NK-92 (cell line): ENCODE results near the gene ATF6B.

ENCODE experiments used
- DNase-seq: peaks from one replicate; lab custom pipeline; 2025; ENCODE audit not compliant: unreplicated experiment; lab: John Stamatoyannopoulos, UW

The ATF6B gene

GRCh38 chr6:32132110-32132509 is 4.1 kb upstream of the ATF6B start:
- no peak for DNase-seq

DNA sequence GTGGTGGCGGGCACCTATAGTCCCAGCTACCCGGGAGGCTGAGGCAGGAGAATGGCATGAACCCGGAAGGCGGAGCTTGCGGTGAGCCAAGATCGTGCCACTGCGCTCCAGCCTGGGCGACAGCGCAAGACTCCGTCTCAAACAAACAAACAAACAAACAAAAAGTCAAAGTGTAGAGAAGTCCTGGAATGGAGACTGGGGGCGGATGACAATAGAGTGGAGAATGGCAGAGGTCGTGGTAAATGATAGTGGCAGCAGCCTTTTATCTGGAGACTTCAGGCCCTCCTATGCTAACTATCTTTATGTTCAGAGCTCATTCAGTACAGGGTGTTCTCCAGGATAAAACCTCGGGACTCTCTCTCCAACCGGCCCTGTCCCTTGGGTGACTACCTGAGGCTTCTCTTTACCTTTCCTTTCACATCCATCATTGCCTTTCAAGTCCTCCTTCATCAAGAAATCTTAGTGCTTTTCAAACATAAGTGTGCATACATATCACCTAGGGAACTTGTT is 3.4 kb upstream of the ATF6B start:
- no peak for DNase-seq

DNA sequence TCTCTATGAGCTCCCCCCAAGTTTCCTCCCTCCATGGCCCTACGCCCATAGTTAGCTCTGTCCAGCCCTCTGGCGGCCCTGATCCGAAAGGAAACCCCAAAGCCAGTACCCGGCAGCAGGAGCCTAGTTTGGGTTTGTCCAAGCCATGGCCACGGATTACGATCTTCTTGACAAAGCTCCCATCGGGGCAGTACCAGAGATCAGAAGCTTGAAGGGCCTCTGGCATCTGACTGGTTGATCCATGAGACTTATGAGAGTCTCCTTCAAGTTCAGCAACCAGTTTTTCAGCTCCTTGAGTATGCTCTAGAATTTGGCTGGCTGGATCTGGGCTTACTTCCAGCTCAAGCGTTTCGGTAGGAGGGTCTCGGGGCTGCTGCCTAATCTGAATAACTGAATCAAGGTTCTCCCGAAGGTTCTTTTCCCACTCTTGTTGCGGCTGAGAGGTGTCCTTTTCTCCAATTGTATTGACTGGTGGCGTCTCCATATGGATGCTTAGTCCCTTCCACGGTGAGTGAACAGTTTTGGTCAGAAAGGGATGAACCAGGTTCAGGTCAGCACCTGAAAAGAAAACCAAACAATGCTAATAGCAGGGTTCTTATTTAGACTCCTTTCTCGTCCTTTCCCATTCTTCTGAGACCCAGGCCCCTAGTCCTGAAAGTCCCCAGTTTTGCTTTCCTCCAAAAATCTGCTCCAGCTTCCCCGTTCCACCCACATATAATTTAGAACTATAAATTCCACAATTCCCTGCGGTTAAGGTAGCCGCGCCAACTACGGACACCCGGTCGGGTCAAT is 1.4 kb upstream of the ATF6B start:
- DNase-seq, result no peak

DNA sequence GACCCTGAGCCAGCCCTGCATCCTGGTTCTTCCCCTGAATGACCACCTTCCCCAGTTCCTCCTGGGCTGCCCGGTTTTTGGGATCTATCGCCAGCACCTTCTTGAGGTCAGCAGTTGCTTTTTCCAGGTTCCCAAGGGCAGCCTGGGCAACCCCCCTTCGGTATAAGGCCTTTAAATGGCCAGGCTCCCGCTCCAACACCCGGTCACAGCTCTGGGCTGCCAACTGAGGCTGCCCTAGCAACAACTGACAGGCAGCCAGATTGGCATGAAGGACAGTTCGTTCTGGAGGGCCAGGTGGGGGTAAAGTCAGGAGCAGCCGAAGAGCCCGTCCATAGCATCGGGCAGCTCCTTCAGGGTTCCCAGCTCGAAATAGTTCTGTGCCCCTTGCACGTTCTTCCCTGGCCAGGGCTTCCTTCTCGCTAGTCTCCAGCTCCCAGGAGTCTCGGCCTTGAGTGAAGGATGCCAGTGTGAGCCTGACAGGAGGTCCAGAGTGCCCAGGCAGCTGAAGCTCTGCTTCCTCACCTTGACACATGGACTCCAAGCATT is 778 bp upstream of the ATF6B start:
- DNase-seq, result no peak

DNA sequence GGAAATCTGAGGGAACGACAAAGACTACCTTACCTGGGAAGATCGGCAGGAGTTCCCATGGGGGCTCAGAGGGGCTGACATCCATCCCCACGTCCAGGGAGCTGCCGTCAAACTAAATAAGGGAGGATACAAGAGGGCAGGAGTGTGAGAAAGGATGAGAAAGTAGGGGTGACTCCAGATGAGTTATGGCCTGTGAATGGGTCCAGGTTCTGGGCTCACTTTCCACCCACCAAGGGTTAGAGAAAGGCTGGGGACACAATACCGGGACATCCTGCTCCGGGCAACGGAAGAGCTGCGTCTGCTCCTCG is 683 bp downstream of the ATF6B start:
- DNase-seq, result no peak

GRCh38 chr6:32126880-32127279 is 1.2 kb downstream of the ATF6B start:
- DNase-seq, result no peak

DNA sequence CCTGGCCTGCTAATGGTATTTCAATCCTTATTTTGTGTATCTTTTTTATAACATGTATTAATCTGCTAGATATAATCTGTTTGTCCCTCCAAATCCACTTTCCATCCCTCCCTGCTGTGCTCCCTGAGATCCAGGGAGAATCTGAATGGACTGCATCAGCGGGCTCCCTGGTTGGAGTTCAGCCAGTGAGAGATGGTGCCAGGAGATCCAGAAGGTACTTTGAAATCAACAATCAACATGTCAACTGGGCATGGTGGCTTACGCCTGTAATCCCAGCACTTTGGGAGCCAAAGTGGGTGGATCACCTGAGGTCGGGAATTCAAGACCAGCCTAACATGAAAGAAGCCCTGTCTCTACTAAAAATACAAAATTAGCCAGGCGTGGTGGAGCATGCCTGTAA is 4.4 kb downstream of the ATF6B start:
- DNase-seq, result no peak

- DNase-seq, result no peak
Observed at GRCh38 chr6:32120573-32121059, 7.4 kb downstream of the ATF6B start.

- DNase-seq, result no peak
Observed at GRCh38 chr6:32118782-32119628, 9.0 kb downstream of the ATF6B start.

DNA sequence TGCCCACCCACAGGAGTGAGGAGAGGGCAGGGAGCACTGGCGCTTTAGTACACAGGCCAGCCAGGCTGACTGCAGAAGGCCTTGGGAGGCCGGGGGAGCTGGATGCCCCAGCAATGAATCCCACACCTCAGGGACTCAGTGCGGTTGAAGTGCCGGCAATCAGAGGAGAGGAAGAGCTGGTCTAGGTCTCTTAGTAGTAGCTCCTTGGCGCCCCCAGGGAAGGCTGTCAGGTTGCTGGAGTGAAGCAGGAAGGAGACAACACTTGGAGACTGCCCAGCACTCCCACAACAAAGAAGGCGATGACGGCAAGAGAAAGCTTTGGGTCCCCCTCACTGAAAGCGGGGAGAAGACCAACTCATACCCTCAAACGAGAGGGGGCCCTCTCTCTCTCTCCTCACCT is 10.6 kb downstream of the ATF6B start:
- DNase-seq, result no peak

- no peak for DNase-seq
Observed at GRCh38 chr6:32116674-32117073, 11.4 kb downstream of the ATF6B start.

- no peak for DNase-seq
Observed at GRCh38 chr6:32115623-32116022, 12.4 kb downstream of the ATF6B start.

DNA sequence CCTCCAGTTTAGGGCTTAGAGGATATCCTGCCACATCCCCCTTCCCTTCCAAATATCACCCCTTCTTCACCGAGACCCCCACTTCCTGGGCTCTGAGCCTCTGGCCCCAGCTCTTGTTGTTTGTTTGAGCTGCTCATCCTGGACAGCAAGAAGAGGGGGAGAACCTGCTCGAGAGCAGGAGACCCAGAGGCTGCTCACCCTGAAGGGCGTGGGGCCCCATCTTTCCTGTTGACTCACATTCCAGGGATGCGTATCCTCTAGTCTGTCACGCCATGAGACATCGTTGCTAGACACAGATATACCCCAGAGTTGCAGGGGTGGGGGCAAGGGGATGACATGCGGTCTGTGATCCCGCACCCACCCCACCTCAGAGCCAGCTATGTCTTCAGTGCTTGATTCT is 13.2 kb downstream of the ATF6B start:
- DNase-seq, result no peak

DNA sequence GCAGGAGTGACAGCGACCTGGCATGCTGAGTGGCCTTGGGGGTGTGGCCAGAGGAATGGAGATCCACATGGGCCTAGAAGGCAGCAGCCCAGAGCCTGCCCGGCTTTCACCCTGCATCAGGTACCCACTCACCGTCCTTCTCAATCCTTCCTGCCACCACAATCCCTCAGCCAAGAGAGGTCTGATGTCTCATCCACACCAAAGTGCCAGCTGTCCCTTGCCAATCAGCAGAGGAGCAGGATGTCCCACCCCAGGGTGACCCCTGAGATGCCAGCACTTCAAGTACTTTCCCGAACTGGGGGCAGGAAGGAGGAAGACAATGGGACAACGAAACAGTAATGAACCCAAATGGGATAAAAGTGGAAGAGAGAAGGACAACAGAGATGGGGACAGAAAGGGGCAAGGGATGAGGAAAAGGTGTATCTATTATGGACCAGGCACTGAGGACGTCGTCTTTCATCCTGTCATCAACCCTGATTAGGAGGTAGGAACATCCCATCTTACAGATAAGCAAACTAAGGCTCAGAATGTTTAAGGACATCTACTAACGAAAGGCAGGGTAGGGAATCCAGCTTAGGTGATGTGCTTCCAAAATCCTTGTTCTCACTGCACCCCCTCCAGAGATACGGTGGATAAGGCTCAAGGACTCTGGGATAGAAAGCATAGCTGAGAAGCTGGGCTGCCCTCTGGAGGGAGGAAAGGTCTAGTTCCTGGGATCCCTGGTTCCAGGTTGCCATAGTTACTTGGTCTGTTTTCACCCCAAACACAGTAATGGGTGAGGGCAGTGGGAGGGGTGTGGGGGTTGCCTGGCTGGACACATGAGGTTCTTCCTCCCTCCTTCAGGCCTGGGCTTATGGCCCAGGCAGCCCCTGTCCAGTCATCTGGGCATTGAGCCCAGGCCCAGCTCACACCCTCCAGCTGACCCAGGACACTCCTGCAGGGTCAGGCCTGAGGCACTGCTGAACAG is 14.4 kb downstream of the ATF6B start:
- DNase-seq, result no peak

DNA sequence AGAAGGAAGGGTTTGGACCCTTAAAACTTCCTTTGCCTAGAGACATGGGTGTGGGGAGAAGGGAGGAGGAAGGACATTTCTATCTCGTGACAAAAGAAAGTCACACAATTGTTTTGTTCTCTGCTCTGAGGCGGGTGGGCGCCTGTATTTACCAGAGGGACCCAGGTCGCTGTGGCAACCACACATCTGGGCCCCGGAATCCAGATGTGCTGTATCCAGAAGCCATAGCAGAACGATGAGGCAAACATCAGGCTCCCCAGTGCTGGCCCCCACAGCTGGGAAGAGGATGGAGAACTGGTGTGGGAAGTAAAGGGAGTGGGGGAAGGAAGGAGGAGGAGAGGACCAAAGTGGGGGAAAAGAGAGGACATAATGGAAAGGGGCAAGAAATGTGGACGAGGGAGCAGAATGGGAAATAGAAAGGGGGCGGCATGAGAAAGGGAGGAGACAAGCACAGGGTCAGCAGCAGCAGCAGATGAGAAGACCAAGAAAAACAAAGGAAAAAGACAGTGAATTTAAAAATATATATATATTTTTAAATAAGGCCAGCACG is 15.5 kb downstream of the ATF6B start:
- DNase-seq, result no peak

GRCh38 chr6:32111424-32112066 is 16.5 kb downstream of the ATF6B start:
- no peak for DNase-seq

DNA sequence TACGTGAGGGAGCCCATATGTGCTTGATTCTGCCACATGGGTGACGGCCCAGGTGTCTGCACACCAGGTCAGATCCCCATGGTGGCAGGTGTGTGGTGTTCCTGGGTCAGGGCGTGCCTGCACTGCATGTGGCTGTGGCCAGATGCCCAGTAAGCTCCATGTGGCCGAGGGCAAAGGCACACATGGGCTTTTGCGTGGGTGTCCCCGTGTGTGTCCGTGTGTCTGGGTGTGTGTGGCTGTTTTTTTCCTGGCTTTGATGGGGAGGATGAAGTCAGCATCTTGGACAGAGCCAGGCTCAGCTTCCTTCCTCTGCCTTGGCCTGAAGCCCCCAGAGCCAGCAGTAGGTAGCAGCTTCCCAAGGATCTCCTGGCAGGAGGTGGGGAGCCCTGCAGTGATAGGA is 17.4 kb downstream of the ATF6B start:
- no peak for DNase-seq

- no peak for DNase-seq
Observed at GRCh38 chr6:32109765-32110160, 18.3 kb downstream of the ATF6B start.

DNA sequence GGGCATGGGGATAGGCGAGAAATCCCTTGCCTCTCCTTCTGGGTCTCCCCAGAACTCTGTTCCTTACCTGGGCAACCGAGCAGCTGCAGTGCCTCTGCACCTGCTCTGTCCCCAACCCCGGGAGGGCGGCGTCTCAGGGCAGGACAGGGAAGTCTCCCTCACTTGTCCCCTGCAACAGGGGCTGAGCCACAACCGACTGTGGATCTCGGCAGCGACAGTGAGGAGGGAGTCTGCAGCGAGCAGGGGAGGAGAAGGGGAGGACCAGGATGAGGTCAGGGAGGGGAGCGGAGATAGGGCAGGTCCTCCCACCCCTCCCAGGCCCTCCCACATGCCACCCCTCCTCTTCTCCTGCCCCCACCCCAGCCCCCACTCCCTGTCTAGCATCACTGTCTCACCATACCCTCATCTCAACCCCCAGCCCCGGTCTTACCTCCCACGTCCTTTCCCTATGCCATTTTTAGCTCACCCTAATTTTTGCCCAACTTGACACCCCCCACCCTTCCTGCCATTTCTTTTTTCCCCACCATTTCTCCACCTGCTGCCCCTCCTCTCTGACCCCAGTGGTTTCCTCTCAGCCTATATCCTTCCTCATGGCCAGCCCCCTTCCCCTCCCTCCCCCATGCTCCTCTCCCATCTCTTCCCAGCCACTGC is 18.8 kb downstream of the ATF6B start, which contains the start of gene TNXB:
TNXB (minus strand) TSS at position 225 of the 651 bp plus-strand sequence. CDS start 11,140 bp downstream, outside the sequence.
- DNase-seq, result no peak
